ENCODE data around the gene LZTS2. TPM values are rescaled to one million over a fixed set of nuclear protein-coding genes. Genes with fewer than 3 reads are reported as not detected.

Gene LZTS2
- total and polyA plus RNA-seq, 2 of the 4 experiments (the other 2 are of a cell fraction): 19.2 to 101 TPM

DNA sequence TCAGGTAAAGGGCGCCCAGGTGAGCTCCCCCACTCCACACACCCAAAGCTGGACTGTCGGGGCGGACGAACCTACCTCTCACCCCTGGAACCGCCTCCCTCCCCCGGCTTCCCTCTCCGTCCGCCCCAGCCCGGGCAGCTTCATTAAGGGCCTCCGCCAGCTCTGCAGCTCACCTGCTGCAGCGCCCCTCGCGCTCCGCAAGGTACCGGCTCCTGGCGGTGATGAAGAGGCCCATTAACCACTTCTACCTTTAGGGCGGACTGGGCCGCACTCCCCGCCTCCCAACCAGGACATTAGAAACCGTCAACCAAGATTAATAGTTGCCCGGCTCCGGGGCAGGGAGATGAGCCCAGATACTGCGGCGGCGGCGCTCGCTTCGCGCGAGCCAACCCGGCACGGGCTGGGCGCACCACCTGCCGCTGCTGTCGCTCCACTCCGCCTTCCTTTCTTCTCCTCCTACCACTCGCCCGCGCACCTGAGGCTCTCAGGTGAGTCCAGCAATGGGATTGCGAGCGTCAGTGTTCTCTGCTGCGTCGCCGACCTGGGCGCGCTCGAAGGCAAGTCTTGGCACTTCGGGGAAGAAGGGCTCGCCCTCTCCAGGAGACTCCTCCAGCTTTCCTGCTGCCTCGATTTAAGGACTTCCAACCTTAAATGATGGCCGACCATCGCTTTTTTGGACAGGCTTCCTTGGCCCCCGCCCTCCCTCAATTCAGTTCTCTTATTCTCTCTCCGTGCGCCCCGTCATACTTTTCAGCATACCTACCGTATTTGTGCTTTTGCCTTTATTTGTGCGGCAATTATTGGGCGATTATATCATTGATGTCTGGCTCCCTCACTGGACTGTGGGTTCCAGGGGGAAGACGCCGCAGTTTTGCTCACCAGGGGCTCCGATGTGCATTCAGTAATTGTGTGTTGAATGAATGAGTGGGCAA lies 48.6 kb downstream of the LZTS2 start:
- no peak for DNase-seq
- CTCF ChIA-PET: interaction anchor here (1.7 to 1.9 kb wide), 2 partner anchors 9 to 19 kb away, joined by 9 to 11 read pairs; no protein-coding TSS in a partner anchor
- dilution Hi-C loops (cut with HindIII; ENCODE audit: low sequenced_read_pairs, unreplicated experiment): no loop called here

More for the DNA sequence above, 48.6 kb downstream of the LZTS2 start:
- Histone ChIP-seq H3K4me2 (ENCODE audit: low read depth, low read length) (no peak overlapping the region), H3K4ac (ENCODE audit: low read depth, low read length) (no peak overlapping the region), H2AK9ac (replicated peaks; ENCODE audit: low read depth, low read length, poor library complexity) (no peak overlapping the region), H4K5ac (ENCODE audit: low read depth, low read length) (no peak overlapping the region), H3K56ac (ENCODE audit: extremely low read depth, insufficient read depth, low read length) (no peak overlapping the region), H3K23ac (ENCODE audit: low read depth, low read length) (no peak overlapping the region), H2BK15ac (ENCODE audit: low read depth, low read length) (no peak overlapping the region), H2BK20ac (ENCODE audit: low read depth, low read length) (no peak overlapping the region), H4K20me1 (ENCODE audit: insufficient read depth, low read length) (no peaks in the 10 kb centered on the region), H4K8ac (ENCODE audit: low read depth in 2 of 2, low read length in 2 of 2) (no peak overlapping the region), H3K9me3 (ENCODE audit: control insufficient read depth, insufficient read depth, low read length) (no peaks in the 10 kb centered on the region), H3K14ac (replicated peaks; ENCODE audit: low read depth, low read length) (no peak overlapping the region), H3K27ac (ENCODE audit: insufficient read depth, low read length) (no peak overlapping the region), H3K4me1 (ENCODE audit: control insufficient read depth, insufficient read depth, low read length) (peaks cover 15% of the 10 kb centered on the region), H4K91ac (ENCODE audit: insufficient read depth, low read depth, low read length) (no peak overlapping the region), H2AK5ac (ENCODE audit: low read depth, low read length) (no peak overlapping the region), H3K27me3 (ENCODE audit: control insufficient read depth, insufficient read depth, low read length) (peaks cover 19% of the 10 kb centered on the region), H3K4me3 (ENCODE audit: insufficient read depth, low read depth, low read length) (no peak overlapping the region), H3K18ac (ENCODE audit: low read depth, low read length) (no peak overlapping the region), H3K9ac (ENCODE audit: low read depth, low read length) (no peak overlapping the region), H3K36me3 (ENCODE audit: control insufficient read depth, insufficient read depth, low read length) (no peaks in the 10 kb centered on the region), H2BK5ac (ENCODE audit: low read depth, low read length, poor library complexity, severe bottlenecking) (no peak overlapping the region), H2BK120ac (ENCODE audit: low read depth, low read length) (no peak overlapping the region), H2AFZ (replicated peaks; ENCODE audit: low read length, poor library complexity) (no peak overlapping the region), H3K9me1 (ENCODE audit: insufficient read depth, low read length) (peaks cover 8% of the 10 kb centered on the region; the same call in 1 of the 2 replicates), H3K79me1 (ENCODE audit: low read depth in 1 of 2, low read length in 2 of 2) (peaks cover 0 to 2% of the 10 kb centered on the region in 2 experiments; a peak in 1 of 4 replicates)
- no TSS peak for BruUV-seq (replicated peaks)
- no peak for TF ChIP-seq CHD1 (IDR thresholded peaks at IDR 0.05; ENCODE audit: low read depth, low read length)
- intact Hi-C loops (cut with micrococcal nuclease) (no loop called here), in situ Hi-C loops (cut with MboI; ENCODE audit: low sequenced_read_pairs) (no loop called here)
- POLR2A ChIA-PET (ENCODE audit: unreplicated experiment): no interaction called here
- ATAC-seq (ENCODE audit: low read depth): no peak
- 34% methylated on average over 25 of the region's 62 CpGs; no CpG with 5 or more reads in 1 of the 2 experiments for WGBS, 2 experiments (ENCODE audit: extremely low coverage in 2 of 2, insufficient read length in 1 of 2)

All from IMR-90 (cell line).